ENCODE data around the gene LPIN2. TPM values are rescaled to one million over a fixed set of nuclear protein-coding genes. Genes with fewer than 3 reads are reported as not detected.

Gene LPIN2
- total and polyA plus RNA-seq, 7 donors, result 1.5 to 5.2 (median 4.4) TPM

GRCh38 chr18:2978661-2979106, 34.3 kb downstream of the LPIN2 start:
- H3K27ac ChIP-seq, result no peak overlapping the region
- peak in 1 of 4 donors; percentile 38 for ATAC-seq
- TF ChIP-seq CTCF (IDR thresholded peaks at IDR 0.05), result no peak
- no peak for DNase-seq
- no peaks in the 10 kb centered on the region for H3K9me3 ChIP-seq
- H3K4me3 ChIP-seq, result no peak overlapping the region
- H3K4me1 ChIP-seq, result peaks cover 18% of the 10 kb centered on the region
- 40 to 62% (median 48%) methylated on average over 3 of the region's 3 CpGs for whole genome bisulfite sequencing, 3 donors
- no peaks in the 10 kb centered on the region for H3K36me3 ChIP-seq (ENCODE audit: insufficient read depth in 1 of 2, low read depth in 1 of 2)
- no peaks in the 10 kb centered on the region for H3K27me3 ChIP-seq (ENCODE audit: insufficient read depth in 3 of 3, low read length in 2 of 3)
- intact Hi-C loops (cut with DNase I), result no loop called here

DNA sequence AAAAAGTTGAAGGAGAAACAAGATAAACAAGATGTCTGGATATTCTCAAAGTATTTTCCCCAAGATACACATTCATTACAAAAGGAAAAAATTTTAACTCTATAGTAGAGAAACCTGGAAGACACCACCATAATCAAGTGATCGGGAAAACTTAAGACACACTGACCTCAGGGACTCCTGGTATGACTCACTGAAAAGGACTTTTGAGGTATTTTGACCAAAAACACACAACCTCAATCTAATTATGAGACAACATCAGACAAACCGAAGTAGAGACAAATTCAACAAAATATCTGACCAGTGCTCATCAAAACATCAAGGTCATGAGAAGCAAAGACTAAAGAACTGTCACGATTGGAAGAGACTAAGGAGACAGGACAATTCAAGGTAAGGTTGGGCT, 34.7 kb downstream of the LPIN2 start:
- no peak for DNase-seq
- TF ChIP-seq CTCF (IDR thresholded peaks at IDR 0.05), result no peak
- ATAC-seq, result no peak
- no peak overlapping the region for H3K4me3 ChIP-seq
- H3K9me3 ChIP-seq, result no peaks in the 10 kb centered on the region
- 73 to 81% (median 77%) methylated on average over 3 of the region's 3 CpGs for WGBS, 3 donors
- peaks cover 18% of the 10 kb centered on the region for H3K4me1 ChIP-seq
- no peaks in the 10 kb centered on the region for H3K27me3 ChIP-seq (ENCODE audit: insufficient read depth in 3 of 3, low read length in 2 of 3)
- no peaks in the 10 kb centered on the region for H3K36me3 ChIP-seq (ENCODE audit: insufficient read depth in 1 of 2, low read depth in 1 of 2)
- peak overlapping the region; percentile 51 for H3K27ac ChIP-seq
- intact Hi-C loops (cut with DNase I), result no loop called here

- ATAC-seq (no peak), DNase-seq (no peak)
- H3K27ac ChIP-seq, result no peak overlapping the region
- WGBS, 3 donors, result 82 to 87% (median 85%) methylated on average over 8 of the region's 8 CpGs
- no peaks in the 10 kb centered on the region for H3K9me3 ChIP-seq
- H3K36me3 ChIP-seq (ENCODE audit: insufficient read depth in 1 of 2, low read depth in 1 of 2), result no peaks in the 10 kb centered on the region
- no peak for TF ChIP-seq CTCF (IDR thresholded peaks at IDR 0.05)
- intact Hi-C loops (cut with DNase I), result no loop called here
- H3K27me3 ChIP-seq (ENCODE audit: insufficient read depth in 3 of 3, low read length in 2 of 3), result no peaks in the 10 kb centered on the region
- H3K4me3 ChIP-seq, result no peak overlapping the region
- H3K4me1 ChIP-seq, result peaks cover 6% of the 10 kb centered on the region
Observed at GRCh38 chr18:2976218-2977132, 36.5 kb downstream of the LPIN2 start.

DNA sequence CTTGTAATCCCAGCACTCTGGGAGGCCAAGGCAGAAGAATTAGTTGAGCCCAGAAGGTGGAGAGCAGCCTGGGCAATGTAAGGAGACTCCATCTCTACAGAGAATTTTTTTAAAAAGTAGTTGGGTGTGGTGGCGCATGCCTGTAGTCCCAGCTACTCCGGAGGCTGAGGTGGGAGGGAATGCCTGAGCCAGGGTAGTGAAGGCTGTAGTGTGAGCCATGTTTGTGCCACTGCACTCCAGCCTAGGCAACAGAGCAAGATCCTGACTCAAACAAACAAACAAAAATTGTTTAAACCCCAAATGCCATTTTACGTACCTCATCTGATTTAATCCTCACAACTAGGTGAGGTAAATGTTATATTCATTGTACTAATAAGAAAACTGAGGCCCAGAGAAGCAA, 38.2 kb downstream of the LPIN2 start:
- Histone ChIP-seq H3K36me3 (ENCODE audit: insufficient read depth in 1 of 2, low read depth in 1 of 2) (no peaks in the 10 kb centered on the region), H3K4me3 (no peak overlapping the region), H3K27ac (no peak overlapping the region), H3K4me1 (peaks cover 3% of the 10 kb centered on the region), H3K27me3 (ENCODE audit: insufficient read depth in 3 of 3, low read length in 2 of 3) (no peaks in the 10 kb centered on the region), H3K9me3 (no peaks in the 10 kb centered on the region)
- no peak for TF ChIP-seq CTCF (IDR thresholded peaks at IDR 0.05)
- ATAC-seq, result no peak
- DNase-seq, result no peak
- intact Hi-C loops (cut with DNase I), result no loop called here
- WGBS, 3 donors, result 92 to 97% (median 94%) methylated on average over 3 of the region's 3 CpGs
